ENCODE measurements around the gene TCN2.

DNA sequence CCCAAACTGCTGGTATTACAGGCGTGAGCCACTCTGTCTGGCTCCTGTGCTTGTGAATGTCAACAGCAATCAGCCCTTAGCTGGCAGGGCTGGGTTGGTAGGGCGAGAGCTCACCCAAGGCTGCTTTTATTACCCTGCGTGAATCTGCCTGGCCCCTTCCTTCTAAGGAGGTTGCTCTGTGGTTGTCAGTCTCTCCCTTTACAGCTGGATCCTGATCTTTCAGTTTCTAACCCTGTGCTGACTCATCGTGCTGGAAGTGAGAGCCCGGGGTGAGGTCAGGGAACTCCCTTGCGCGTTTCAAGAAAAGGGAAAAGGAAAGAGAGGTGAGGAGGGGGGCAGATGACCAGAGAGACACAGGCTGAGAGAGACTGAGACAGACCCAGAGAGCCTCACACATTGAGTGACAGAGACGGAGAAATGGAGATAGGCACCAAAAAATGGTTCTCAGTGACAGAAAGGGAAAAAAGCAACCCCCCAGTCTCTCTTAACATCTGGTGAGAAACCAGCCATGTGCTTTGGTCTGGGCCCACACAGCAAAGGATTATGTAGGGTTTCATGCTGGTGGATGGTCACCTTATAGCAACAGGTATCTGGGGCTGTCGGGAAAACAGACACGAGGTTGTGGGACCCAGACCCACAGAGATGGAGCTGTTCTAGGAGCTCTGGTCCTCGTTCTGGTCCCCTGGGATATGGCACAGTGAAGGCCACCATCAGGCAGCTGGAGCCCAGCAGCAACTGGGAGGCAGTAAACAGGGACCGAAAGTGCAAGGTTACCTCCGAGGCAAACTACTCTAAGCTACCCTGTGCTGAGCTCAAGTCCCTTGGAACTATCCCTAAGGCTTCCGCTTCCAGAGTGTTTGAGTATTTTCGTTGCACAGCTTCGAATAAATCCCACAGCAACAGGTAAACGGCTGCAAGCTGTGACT, 2.5 kb downstream of the TCN2 start:
- TF ChIP-seq, protein P1, sequence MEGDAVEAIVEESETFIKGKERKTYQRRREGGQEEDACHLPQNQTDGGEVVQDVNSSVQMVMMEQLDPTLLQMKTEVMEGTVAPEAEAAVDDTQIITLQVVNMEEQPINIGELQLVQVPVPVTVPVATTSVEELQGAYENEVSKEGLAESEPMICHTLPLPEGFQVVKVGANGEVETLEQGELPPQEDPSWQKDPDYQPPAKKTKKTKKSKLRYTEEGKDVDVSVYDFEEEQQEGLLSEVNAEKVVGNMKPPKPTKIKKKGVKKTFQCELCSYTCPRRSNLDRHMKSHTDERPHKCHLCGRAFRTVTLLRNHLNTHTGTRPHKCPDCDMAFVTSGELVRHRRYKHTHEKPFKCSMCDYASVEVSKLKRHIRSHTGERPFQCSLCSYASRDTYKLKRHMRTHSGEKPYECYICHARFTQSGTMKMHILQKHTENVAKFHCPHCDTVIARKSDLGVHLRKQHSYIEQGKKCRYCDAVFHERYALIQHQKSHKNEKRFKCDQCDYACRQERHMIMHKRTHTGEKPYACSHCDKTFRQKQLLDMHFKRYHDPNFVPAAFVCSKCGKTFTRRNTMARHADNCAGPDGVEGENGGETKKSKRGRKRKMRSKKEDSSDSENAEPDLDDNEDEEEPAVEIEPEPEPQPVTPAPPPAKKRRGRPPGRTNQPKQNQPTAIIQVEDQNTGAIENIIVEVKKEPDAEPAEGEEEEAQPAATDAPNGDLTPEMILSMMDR (IDR thresholded peaks at IDR 0.05; ENCODE audit: insufficient read depth, low read length, poor library complexity, severe bottlenecking), result no peak
- TF ChIP-seq EZH2phosphoT487 (conservative IDR thresholded peaks at IDR 0.05; ENCODE audit: low read length), result no peak

Measured in SU-DHL-6 (cell line).